K562 (cell line): ENCODE results near the gene CCSER1.

Experiments used
- CBX2 ChIP-seq: fragments of 200-600 bp; sonication (generic); IDR thresholded peaks from one replicate; pipeline ENCODE4 v1.6.1; 2012; ENCODE audit warnings: mild to moderate bottlenecking, low read length, inconsistent platforms; ENCODE audit not compliant: insufficient read depth, poor library complexity, severe bottlenecking
- E2F8 ChIP-seq: fragments of 450-650 bp; IDR thresholded peaks from 2 replicates; pipeline ENCODE4 v1.7.1; 2018; ENCODE audit warnings: mild to moderate bottlenecking, low read depth; ENCODE audit not compliant: partially characterized antibody
- HCFC1 ChIP-seq: IDR thresholded peaks from 2 replicates; pipeline ENCODE4 v1.6.1; 2012; ENCODE audit warnings: low read depth, low read length, improper control_type of control experiment

- no peak for TF ChIP-seq E2F8
- no peak for TF ChIP-seq HCFC1
- no peak for TF ChIP-seq CBX2
Observed at GRCh38 chr4:91577864-91578263, 1450.7 kb downstream of the CCSER1 start.
